ENCODE data around the gene BEND3. TPM values are rescaled to one million over a fixed set of nuclear protein-coding genes. Genes with fewer than 3 reads are reported as not detected.

Gene BEND3
- total and polyA plus RNA-seq, 2 experiments from 2014 or later: 3.4 to 7.7 TPM

DNA sequence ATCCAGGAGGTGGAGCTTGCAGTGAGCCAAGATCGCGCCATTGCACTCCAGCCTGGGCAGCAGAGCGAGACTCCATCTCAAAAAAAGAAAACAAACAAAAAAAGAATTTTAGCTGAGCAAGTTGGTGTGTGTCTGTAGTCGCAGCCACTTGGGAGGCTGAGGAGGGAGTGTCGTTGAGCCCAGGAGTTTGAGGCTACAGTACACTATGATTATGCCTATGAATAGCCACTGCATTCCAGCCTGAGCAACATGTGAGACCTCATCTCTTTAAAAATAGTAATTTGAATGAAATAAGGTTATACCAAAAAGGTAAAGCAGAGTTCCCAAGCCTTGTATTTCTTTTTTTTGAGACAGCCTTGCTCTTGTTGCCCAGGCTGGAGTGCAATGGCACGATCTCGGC, 67.5 kb downstream of the BEND3 start:
- no peaks in the 10 kb centered on the region for H3K27me3 ChIP-seq
- no peak overlapping the region for H3K4me3 ChIP-seq
- peaks cover 17% of the 10 kb centered on the region for H3K4me1 ChIP-seq (ENCODE audit: low read depth)
- no peaks in the 10 kb centered on the region for H3K36me3 ChIP-seq
- H3K27ac ChIP-seq: no peak overlapping the region
- no peaks in the 10 kb centered on the region for H3K9me3 ChIP-seq (ENCODE audit: low read depth)
- TF ChIP-seq, protein P1, sequence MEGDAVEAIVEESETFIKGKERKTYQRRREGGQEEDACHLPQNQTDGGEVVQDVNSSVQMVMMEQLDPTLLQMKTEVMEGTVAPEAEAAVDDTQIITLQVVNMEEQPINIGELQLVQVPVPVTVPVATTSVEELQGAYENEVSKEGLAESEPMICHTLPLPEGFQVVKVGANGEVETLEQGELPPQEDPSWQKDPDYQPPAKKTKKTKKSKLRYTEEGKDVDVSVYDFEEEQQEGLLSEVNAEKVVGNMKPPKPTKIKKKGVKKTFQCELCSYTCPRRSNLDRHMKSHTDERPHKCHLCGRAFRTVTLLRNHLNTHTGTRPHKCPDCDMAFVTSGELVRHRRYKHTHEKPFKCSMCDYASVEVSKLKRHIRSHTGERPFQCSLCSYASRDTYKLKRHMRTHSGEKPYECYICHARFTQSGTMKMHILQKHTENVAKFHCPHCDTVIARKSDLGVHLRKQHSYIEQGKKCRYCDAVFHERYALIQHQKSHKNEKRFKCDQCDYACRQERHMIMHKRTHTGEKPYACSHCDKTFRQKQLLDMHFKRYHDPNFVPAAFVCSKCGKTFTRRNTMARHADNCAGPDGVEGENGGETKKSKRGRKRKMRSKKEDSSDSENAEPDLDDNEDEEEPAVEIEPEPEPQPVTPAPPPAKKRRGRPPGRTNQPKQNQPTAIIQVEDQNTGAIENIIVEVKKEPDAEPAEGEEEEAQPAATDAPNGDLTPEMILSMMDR (IDR thresholded peaks at IDR 0.05; ENCODE audit: low read depth, low read length): no peak
- DNase-seq (ENCODE audit: low read depth in 1 of 2, low spot score in 1 of 2): no peak

DNA sequence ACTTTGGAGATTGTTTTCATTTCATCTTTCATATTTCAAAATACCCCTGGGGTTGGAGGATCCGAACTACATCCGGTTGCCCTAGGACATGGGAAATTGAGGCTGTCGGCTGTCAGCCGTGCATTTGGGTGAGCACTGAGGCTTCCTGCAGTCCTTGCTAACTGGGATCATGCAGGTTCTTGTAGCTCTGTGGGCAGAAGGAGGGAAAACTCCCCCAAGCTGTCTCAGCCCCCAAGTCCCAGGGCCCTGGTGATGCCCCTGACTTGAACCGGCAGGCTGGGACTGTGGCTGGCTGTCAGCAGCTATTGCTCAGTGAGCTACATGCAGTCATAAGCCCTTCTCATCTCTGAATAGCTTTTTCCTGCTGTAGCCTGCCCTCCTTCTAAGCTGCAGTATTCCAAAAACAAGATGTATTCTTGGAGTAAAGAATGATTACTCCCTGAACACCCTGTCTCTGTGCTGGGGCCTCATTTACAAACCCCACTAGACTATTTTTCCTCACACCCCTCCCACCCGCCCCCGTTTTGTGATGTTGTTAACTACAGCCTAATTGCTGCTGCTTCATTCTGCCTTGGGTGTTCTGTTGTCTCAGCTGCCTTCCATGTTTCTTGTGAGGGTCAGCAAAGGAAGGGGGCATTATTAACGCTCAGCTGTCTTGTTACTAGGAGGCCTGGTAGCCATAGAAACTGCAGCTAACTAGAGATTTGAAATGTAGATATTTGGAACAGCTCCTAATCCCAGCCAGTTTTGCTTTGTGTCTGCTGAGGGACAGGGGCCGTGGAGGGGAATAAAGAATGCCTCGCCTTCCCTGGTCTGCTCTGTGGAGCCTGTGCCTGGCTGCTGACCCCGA, 69.3 kb downstream of the BEND3 start:
- Histone ChIP-seq H3K36me3 (no peaks in the 10 kb centered on the region), H3K4me3 (no peak overlapping the region), H3K4me1 (ENCODE audit: low read depth) (peaks cover 23% of the 10 kb centered on the region), H3K27ac (peak overlapping the region; percentile 3), H3K27me3 (no peaks in the 10 kb centered on the region), H3K9me3 (ENCODE audit: low read depth) (no peaks in the 10 kb centered on the region)
- TF ChIP-seq, protein P1 (IDR thresholded peaks at IDR 0.05; ENCODE audit: low read depth, low read length): no peak
- peak; percentile 17 to 21 for DNase-seq (ENCODE audit: low read depth in 1 of 2, low spot score in 1 of 2)

DNA sequence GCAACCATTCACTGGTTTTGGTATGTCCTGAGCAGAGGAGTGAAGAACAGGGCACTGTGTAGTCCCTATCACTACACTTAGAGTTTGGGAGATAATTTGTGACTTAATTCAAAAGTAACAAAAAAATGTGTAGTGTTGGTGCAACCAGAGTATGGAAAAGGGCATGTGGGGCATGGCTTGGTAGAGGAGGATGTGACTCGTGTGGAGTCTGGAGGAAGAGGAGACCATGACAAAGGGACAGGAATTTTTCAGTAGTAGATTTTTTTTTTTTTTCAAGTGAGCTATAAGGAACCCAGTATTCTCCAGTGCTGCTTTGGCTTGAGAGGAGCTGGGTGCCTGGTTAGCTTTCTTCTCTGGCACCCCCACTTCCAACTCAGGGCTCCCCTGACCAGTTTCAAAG, 82.2 kb downstream of the BEND3 start:
- Histone ChIP-seq H3K4me1 (ENCODE audit: low read depth) (no peaks in the 10 kb centered on the region), H3K4me3 (no peak overlapping the region), H3K9me3 (ENCODE audit: low read depth) (no peaks in the 10 kb centered on the region), H3K27me3 (no peaks in the 10 kb centered on the region), H3K36me3 (no peaks in the 10 kb centered on the region), H3K27ac (no peak overlapping the region)
- DNase-seq (ENCODE audit: low read depth in 1 of 2, low spot score in 1 of 2): no peak
- TF ChIP-seq, protein P1 (IDR thresholded peaks at IDR 0.05; ENCODE audit: low read depth, low read length): no peak

DNA sequence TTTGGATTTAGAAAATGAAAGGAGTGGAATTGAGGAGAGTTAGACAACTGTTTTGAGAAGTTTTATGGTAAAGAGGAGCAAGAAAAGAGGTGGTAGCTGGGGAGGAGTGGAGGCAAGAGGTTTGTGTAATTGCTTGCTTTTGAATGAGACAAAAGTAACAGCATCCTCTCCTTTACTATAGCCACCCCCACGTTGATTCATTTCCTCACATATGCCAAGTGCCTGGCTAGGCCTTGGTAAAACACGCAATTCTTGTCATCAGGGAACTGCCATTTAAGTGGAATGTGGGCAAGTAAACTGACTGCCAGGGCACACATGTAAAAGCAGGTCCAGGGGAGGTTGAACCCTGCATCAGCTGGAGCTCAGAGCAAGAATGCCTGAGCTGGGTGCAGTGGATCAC, 83.3 kb downstream of the BEND3 start:
- TF ChIP-seq, protein P1 (IDR thresholded peaks at IDR 0.05; ENCODE audit: low read depth, low read length): no peak
- DNase-seq (ENCODE audit: low read depth in 1 of 2, low spot score in 1 of 2): no peak
- Histone ChIP-seq H3K27ac (no peak overlapping the region), H3K36me3 (no peaks in the 10 kb centered on the region), H3K4me3 (no peak overlapping the region), H3K9me3 (ENCODE audit: low read depth) (no peaks in the 10 kb centered on the region), H3K4me1 (ENCODE audit: low read depth) (no peaks in the 10 kb centered on the region), H3K27me3 (no peaks in the 10 kb centered on the region)

DNA sequence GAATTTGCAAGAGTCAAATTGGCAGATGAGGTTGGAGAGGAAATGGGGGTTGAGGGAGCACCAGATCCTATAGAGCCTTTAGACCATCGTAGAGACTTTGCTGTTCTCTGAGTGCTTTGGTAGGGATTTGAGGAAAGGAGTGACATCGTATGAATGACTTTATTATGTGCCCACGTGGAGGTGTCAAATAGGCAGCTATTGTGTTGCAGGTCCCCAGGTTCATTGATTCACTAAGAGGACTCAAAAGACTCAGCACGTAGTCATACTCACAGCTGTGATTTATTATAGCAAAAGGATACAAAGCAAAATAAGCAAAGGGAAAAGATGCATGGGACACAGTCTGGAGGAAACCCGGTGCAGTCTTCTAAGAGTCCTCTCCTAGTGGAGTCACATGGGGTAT, 85.2 kb downstream of the BEND3 start:
- no peak overlapping the region for H3K27ac ChIP-seq
- no peak for DNase-seq (ENCODE audit: low read depth in 1 of 2, low spot score in 1 of 2)
- no peaks in the 10 kb centered on the region for H3K4me1 ChIP-seq (ENCODE audit: low read depth)
- no peaks in the 10 kb centered on the region for H3K36me3 ChIP-seq
- no peak overlapping the region for H3K4me3 ChIP-seq
- H3K27me3 ChIP-seq: no peaks in the 10 kb centered on the region
- TF ChIP-seq, protein P1 (IDR thresholded peaks at IDR 0.05; ENCODE audit: low read depth, low read length): no peak
- H3K9me3 ChIP-seq (ENCODE audit: low read depth): no peaks in the 10 kb centered on the region
